GM12878 (cell line): Measurements from ENCODE around the gene TMEM208. TPM values are rescaled to one million over a fixed set of nuclear protein-coding genes. Genes with fewer than 3 reads are reported as not detected.

ENCODE experiments used
- ATAC-seq: fragments of 200-7000 bp; cut with Tn5 transposase; 3 replicates; pipeline ENCODE4 v1.9.1; 2020; ENCODE audit warnings: mild to moderate bottlenecking, moderate library complexity
- BruUV-seq: library from RNA; stranded (reverse); fragments of 400-500 nt; replicated peaks from 2 replicates; lab custom pipeline; 2021; lab: Mats Ljungman, UMichigan
- CTCF ChIA-PET: fragments of 300-600 bp; sonication (Branson Sonifier 250); formaldehyde crosslinking; extraction: SDS; loops from one replicate; lab custom pipeline; 2021; ENCODE audit warnings: inconsistent platforms; lab: Yijun Ruan, JAX
- POLR2A ChIA-PET: fragments of 350-600 bp; formaldehyde crosslinking; extraction: SDS; loops from one replicate; lab custom pipeline; 2021; ENCODE audit warnings: inconsistent platforms; lab: Charles Lee
- RAD21 ChIA-PET: fragments of 300-600 bp; sonication (Branson Sonifier 250); formaldehyde crosslinking; loops from one replicate; lab custom pipeline; 2023; ENCODE audit warnings: antibody characterized with exemption; ENCODE audit not compliant: unreplicated experiment; lab: Charles Lee
- SMC1A ChIA-PET: fragments of 300-600 bp; sonication (Branson Sonifier 250); formaldehyde crosslinking; loops from one replicate; lab custom pipeline; 2023; ENCODE audit not compliant: unreplicated experiment, uncharacterized antibody; lab: Charles Lee
- DNase-seq: peaks from one replicate; pipeline ENCODE4 v3.0.0-alpha.2; 2011; ENCODE audit warnings: low read depth, low spot score
- FAIRE-seq: peaks from 3 replicates; lab custom pipeline; 2011; peaks lifted over from hg19 to GRCh38; lab: Jason Lieb, UNC
- H2AFZ ChIP-seq: 2 replicates; pipeline ENCODE4 v1.6.0; 2011; ENCODE audit warnings: low read depth, low read length, control low read depth; ENCODE audit not compliant: control insufficient read depth
- H3K27ac ChIP-seq: 2 replicates; pipeline ENCODE4 v1.5.1; 2011; ENCODE audit warnings: control low read depth; ENCODE audit not compliant: control insufficient read depth, insufficient read depth
- H3K27me3 ChIP-seq, 2 experiments: replicated peaks in 1 of 2; 2 replicates each; pipeline versions ENCODE4 v1.6.0 to v1.6.1; 2011; ENCODE audit warnings: low read length in 1 of 2; ENCODE audit not compliant: control insufficient read depth in 2 of 2, insufficient read depth in 2 of 2
- H3K36me3 ChIP-seq, 2 experiments: 2 replicates each; pipeline ENCODE4 v1.5.1; 2011; ENCODE audit warnings: low read length in 1 of 2; ENCODE audit not compliant: control insufficient read depth in 2 of 2, insufficient read depth in 2 of 2
- H3K4me1 ChIP-seq: 2 replicates; pipeline ENCODE4 v1.6.1; 2011; ENCODE audit warnings: mild to moderate bottlenecking, low read length, moderate library complexity, mixed read lengths; ENCODE audit not compliant: control insufficient read depth, insufficient read depth
- H3K4me2 ChIP-seq: 2 replicates; pipeline ENCODE4 v1.6.0; 2011; ENCODE audit warnings: control low read depth; ENCODE audit not compliant: control insufficient read depth, insufficient read depth
- H3K4me3 ChIP-seq: fragments of 200-600 bp; sonication (generic); 2 replicates; pipeline ENCODE4 v1.5.1; 2016
- H3K79me2 ChIP-seq: 2 replicates; pipeline ENCODE4 v1.6.0; 2011; ENCODE audit warnings: low read length; ENCODE audit not compliant: control insufficient read depth, insufficient read depth
- H3K9ac ChIP-seq: 2 replicates; pipeline ENCODE4 v1.8.0; 2011; ENCODE audit warnings: low read length, control low read depth, mixed read lengths; ENCODE audit not compliant: control insufficient read depth, insufficient read depth
- H3K9me3 ChIP-seq: replicated peaks from 3 replicates; pipeline ENCODE4 v1.5.1; 2011; ENCODE audit warnings: mild to moderate bottlenecking, low read length; ENCODE audit not compliant: control insufficient read depth, insufficient read depth
- H4K20me1 ChIP-seq: 2 replicates; pipeline ENCODE4 v1.6.0; 2011; ENCODE audit not compliant: control insufficient read depth, insufficient read depth
- BMI1 ChIP-seq: fragments of 450-650 bp; IDR thresholded peaks from 2 replicates; pipeline ENCODE4 v1.6.1; 2016; ENCODE audit warnings: mild to moderate bottlenecking, moderate library complexity, borderline replicate concordance
- CHD2 ChIP-seq: IDR thresholded peaks from 2 replicates; pipeline ENCODE4 v1.6.1; 2011; ENCODE audit warnings: low read depth, low read length, improper control_type of control experiment, borderline replicate concordance
- CHD4 ChIP-seq: fragments of 200-600 bp; sonication (generic); IDR thresholded peaks from 2 replicates; pipeline ENCODE4 v1.6.1; 2016; ENCODE audit warnings: mild to moderate bottlenecking
- E2F8 ChIP-seq: fragments of 450-650 bp; IDR thresholded peaks from 2 replicates; pipeline ENCODE4 v1.6.1; 2018; ENCODE audit warnings: mild to moderate bottlenecking, low read depth, moderate library complexity; ENCODE audit not compliant: partially characterized antibody
- E4F1 ChIP-seq: fragments of 450-650 bp; IDR thresholded peaks from 2 replicates; pipeline ENCODE4 v1.6.1; 2018; ENCODE audit warnings: borderline replicate concordance, mild to moderate bottlenecking; ENCODE audit not compliant: partially characterized antibody
- GATAD2B ChIP-seq: fragments of 450-650 bp; conservative IDR thresholded peaks from 2 replicates; pipeline ENCODE4 v1.6.1; 2017; ENCODE audit warnings: low read depth, mild to moderate bottlenecking, moderate library complexity
- IKZF1 ChIP-seq: fragments of 450-650 bp; conservative IDR thresholded peaks from 2 replicates; pipeline ENCODE4 v1.6.1; 2017; ENCODE audit warnings: antibody characterized with exemption, mild to moderate bottlenecking
- IRF5 ChIP-seq: fragments of 450-650 bp; IDR thresholded peaks from 2 replicates; pipeline ENCODE4 v1.6.1; 2017; ENCODE audit warnings: borderline replicate concordance
- NR2C1 ChIP-seq: fragments of 450-650 bp; IDR thresholded peaks from 2 replicates; pipeline ENCODE4 v1.6.1; 2017; ENCODE audit warnings: antibody characterized with exemption, mild to moderate bottlenecking, moderate library complexity
- RFX5 ChIP-seq: IDR thresholded peaks from 2 replicates; pipeline ENCODE4 v1.6.1; 2011; ENCODE audit warnings: low read depth, low read length, improper control_type of control experiment
- SP1 ChIP-seq: IDR thresholded peaks from one replicate; pipeline ENCODE4 v1.6.1; 2011; ENCODE audit warnings: low read depth, low read length
- TAF1 ChIP-seq: IDR thresholded peaks from 2 replicates; pipeline ENCODE4 v1.6.1; 2011; ENCODE audit warnings: mild to moderate bottlenecking, low read depth, low read length, borderline replicate concordance
- ZNF207 ChIP-seq: fragments of 450-650 bp; IDR thresholded peaks from 2 replicates; pipeline ENCODE4 v1.6.1; 2014; ENCODE audit warnings: antibody characterized with exemption, mild to moderate bottlenecking, borderline replicate concordance
- ZNF622 ChIP-seq: fragments of 450-650 bp; IDR thresholded peaks from 2 replicates; pipeline ENCODE4 v1.6.1; 2017; ENCODE audit warnings: mild to moderate bottlenecking, inconsistent platforms
- WGBS: methylation state at CpG from one replicate; pipeline ENCODE4 v1.1.6; 2016; ENCODE audit warnings: low lambda C conversion rate; ENCODE audit not compliant: insufficient replicate concordance, insufficient coverage; ENCODE audit errors: missing lambda C conversion rate; 5-methylcytosine and 5-hydroxymethylcytosine counted together
- in situ Hi-C: fragments of 300-500 bp; cut with MboI; formaldehyde crosslinking; loops from 9 replicates; pipeline ENCODE4 v1.14.3; 2018; ENCODE audit warnings: mixed read lengths
- intact Hi-C: fragments of 100-400 bp; cut with micrococcal nuclease; formaldehyde crosslinking; loops from one replicate; pipeline ENCODE4 v1.14.2; 2022; ENCODE audit not compliant: unreplicated experiment
- polyA plus RNA-seq, 11 experiments: library from polyadenylated mRNA; depleted of rRNA in 4 of 11; unstranded in 6 of 11; stranded (reverse) in 5 of 11; fragments of >200 nt; fragmentation: Nextera tagmentation in 4 of 11; fragmentation: Illumina TruSeq in 1 of 11; extraction: Ambion mirVana in 4 of 11; extraction: Trizol in 1 of 11; gene quantifications; 1 replicate in 1 of 11; 2 replicates in 10 of 11; pipeline versions ENCODE4 v1.2.1 to v1.2.3, GENCODE V29; 2011 to 2016; ENCODE audit warnings: inconsistent platforms in 2 of 11, missing spikeins in 2 of 11, low read depth in 1 of 11
- total RNA-seq, 4 experiments: library from RNA; depleted of rRNA in 3 of 4; stranded (reverse); fragments of >200 nt in 3 of 4; fragmentation: Illumina TruSeq in 1 of 4; extraction: Trizol in 1 of 4; gene quantifications; 2 replicates each; pipeline versions ENCODE4 v1.2.1 to v1.2.3, GENCODE V29; 2013 to 2021

TMEM208 gene
- total and polyA plus RNA-seq, 10 of the 15 experiments (the other 5 are each of a cell fraction or from before 2014, with no cell fraction given), result 34.1 to 244 (median 54.1) TPM

- ChIA-PET CTCF (interaction anchor here (1.0 kb wide), 1 partner anchor 18 kb away, joined by 3 read pairs; no protein-coding TSS in a partner anchor), SMC1A (no interaction called here), RAD21 (interaction anchor here (1.3 kb wide), 1 partner anchor 32 kb away, joined by 4 read pairs; no protein-coding TSS in a partner anchor), POLR2A (interaction anchor here (0.5 kb wide), 1 partner anchor 152 kb away, joined by 4 read pairs; no protein-coding TSS in a partner anchor)
- Histone ChIP-seq H3K9ac (no peak overlapping the region), H3K4me3 (no peak overlapping the region), H3K4me1 (peaks cover 7% of the 10 kb centered on the region), H4K20me1 (no peaks in the 10 kb centered on the region), H3K9me3 (no peaks in the 10 kb centered on the region), H3K27me3 (peaks cover 0 to 3% of the 10 kb centered on the region in 2 experiments; a peak in 2 of 4 replicates), H3K4me2 (no peak overlapping the region), H3K27ac (no peak overlapping the region), H3K36me3 (no peaks in the 10 kb centered on the region), H3K79me2 (peaks cover 8% of the 10 kb centered on the region), H2AFZ (no peak overlapping the region)
- DNase-seq (no peak), ATAC-seq (no peak), FAIRE-seq (no peak)
- in situ Hi-C loops (no loop called here), intact Hi-C loops (no loop called here)
- WGBS, result 44% methylated on average over 26 of the region's 26 CpGs
- no TSS peak for BruUV-seq
- TF ChIP-seq IKZF1, result no peak
- no peak for TF ChIP-seq RFX5
- TF ChIP-seq CHD2, result no peak
- no peak for TF ChIP-seq CHD4
- TF ChIP-seq E4F1, result no peak
- no peak for TF ChIP-seq SP1
- no peak for TF ChIP-seq GATAD2B
- no peak for TF ChIP-seq ZNF207
- no peak for TF ChIP-seq E2F8
- TF ChIP-seq TAF1, result no peak
- TF ChIP-seq IRF5, result no peak
- TF ChIP-seq ZNF622, result no peak
- TF ChIP-seq NR2C1, result no peak
- TF ChIP-seq BMI1, result no peak
Observed at GRCh38 chr16:67187175-67187890, 39.6 kb upstream of the TMEM208 start.
